ENCODE measurements around the gene FAM25G.
"Not testable (repeated sequence)": the region's sequence is repeated elsewhere in the genome, so short reads cannot be mapped to it uniquely, and the experiment has no call there.

FAM25G gene

DNA sequence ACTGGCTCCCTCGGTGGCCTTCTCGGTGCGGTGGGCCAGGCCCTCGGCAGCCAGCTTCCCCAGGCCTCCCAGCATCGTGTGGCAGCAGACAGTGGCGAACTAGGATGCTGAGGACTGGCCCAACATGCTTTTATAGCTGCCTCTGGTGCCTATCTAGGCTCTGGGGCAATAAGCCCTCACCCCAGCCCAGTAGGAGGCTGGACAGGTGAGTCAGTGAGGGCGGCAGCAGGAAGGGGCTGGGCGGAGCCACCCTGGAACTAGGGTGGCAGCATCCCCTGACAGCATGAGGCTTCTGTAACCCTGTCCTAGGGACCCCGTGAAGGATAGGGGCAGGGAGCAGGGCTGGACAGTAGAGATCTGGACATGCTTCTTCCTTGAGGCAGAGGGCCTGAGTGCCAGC lies at the start of gene FAM25G:
FAM25G (minus strand) TSS at position 101 of the 400 bp plus-strand sequence; CDS start at position 75, 26 bp downstream.
- not testable (repeated sequence) for DNase-seq

DNA sequence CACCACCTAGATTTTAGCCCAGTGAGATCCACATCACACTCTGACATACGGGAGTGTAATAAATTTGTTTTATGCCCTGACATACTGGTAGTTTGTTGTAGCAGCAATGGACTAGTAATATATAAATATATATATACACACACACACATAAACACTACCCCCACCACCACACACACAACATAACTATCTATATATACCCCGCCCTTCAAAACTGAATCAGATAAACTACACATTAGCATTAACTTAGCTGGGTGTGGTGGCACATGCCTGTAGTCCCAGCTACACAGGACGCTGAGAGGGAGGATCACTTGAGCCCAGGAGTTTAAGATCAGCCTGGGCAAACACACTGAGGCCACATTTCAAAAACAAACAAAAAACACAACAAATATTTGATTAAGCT lies 44.9 kb upstream of the FAM25G start:
- DNase-seq, result not testable (repeated sequence)

- not testable (repeated sequence) for DNase-seq
Measured at GRCh38 chr10:47523475-47523874, 32.0 kb upstream of the FAM25G start, which contains the start of gene AGAP9. AGAP9 (minus strand) TSS chr10:47523638; CDS start chr10:47523526, 112 bp downstream.

DNA sequence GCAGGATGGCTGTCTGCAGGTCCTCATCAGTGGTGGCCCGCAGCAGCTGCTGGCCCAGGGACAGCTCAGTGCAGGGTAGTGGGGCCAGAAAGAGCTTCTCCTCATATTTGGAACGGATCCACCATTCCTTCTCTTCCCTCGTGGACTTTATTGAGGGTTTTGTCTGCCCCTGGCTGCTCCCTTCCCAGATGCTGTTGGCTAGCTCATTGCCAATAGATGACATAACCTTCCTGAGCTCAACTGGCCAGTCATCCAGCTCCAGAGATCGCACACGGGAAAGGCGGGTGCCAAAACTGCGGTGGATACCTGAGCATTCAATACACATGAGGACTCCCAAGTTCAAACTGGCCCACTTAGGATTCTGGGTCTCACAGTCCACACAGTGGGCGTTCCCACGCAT lies 10.8 kb upstream of the FAM25G start:
- DNase-seq, result not testable (repeated sequence)

GRCh38 chr10:47494226-47494625 lies 2.7 kb upstream of the FAM25G start:
- not testable (repeated sequence) for DNase-seq

DNA sequence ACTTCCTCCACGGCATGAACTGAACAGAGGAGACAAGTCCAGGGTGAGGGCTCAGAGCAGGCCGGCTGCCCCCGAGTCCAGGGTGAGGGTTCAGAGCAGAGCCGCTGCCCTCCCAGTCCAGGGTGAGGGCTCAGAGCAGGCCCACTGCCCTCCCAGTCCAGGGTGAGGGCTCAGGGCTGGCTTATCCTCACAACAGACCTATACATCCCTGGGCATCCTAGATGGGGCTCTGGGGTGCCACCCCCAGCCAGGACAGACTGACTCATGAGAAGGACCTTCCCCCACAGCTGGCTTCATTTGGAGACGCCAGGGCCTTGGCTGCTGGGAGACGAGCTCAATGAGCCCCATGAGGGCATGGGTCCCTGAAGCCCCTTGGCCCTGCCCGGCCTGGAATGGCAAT lies 1.9 kb downstream of the FAM25G start:
- DNase-seq, result not testable (repeated sequence)

GRCh38 chr10:47485943-47486342 lies 5.6 kb downstream of the FAM25G start:
- DNase-seq, result not testable (repeated sequence)

- DNase-seq, result not testable (repeated sequence)
Measured at GRCh38 chr10:47484786-47485185, 6.7 kb downstream of the FAM25G start.

DNA sequence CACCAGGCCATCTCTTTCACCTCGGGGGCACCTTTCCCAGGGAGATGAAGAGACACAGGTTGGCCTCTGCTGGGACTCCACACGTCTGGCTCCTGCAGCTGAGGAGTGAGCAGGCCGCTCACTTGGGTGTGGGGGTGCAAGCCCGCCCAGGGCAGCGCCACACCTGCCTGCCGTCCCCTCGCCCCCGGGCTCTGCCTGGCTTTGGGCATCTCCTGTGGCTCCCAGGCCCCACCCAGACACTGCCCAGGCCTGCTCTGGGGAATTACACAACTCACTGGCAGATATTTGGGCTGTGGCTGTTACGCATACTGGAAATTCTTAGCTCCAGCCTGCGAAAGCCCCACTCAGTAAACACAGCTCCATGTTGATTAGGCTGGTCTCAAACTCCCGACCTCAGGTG lies 7.6 kb downstream of the FAM25G start, which contains the start of gene ANXA8:
ANXA8 (minus strand) TSS at position 193 of the 400 bp plus-strand sequence; CDS start at position 11, 182 bp downstream.
- not testable (repeated sequence) for DNase-seq

DNA sequence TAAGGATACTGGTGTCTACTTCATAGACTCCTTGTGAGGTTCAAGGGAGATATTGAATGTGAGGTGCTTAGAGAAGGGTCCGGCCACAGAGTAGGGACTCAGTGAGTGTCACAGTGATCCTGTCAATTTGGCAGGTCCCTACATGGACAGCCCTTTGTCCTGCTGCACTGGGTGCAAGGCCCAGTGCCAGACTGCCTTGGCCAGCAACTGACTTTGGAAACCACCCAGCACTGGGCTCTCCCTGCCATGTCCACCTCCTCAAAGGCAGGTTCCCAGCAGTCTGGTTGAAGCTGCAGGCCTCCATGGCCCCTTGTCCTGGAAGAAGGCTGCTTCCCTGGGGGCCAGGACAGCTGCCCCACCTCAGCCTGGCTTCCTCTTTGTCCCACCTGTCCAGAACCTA lies 9.1 kb downstream of the FAM25G start:
- DNase-seq, result not testable (repeated sequence)

- DNase-seq, result not testable (repeated sequence)
Measured at GRCh38 chr10:47481768-47482181, 9.7 kb downstream of the FAM25G start.

GRCh38 chr10:47481182-47481766 lies 10.2 kb downstream of the FAM25G start:
- not testable (repeated sequence) for DNase-seq

DNA sequence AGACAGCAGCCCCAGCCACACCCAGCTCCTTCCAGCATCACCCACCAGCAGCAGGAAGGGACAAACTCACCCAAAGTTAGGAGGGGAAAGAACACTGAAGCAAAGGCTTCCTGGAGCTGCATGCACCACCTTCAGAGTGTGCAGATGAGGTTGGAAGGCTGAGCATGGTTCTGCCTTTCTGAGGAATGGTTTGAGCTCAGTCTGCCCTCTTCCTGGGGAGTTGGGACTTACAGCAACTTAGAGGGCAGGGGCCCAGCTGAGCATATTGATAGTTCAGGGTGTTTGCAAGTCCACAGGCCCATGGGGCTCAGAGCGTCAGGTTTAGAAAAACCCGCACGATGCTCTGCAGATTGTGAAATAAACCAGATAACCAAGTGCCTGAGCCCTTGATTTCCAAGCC lies 11.4 kb downstream of the FAM25G start:
- DNase-seq, result not testable (repeated sequence)

GRCh38 chr10:47478114-47478513 lies 13.4 kb downstream of the FAM25G start:
- DNase-seq, result not testable (repeated sequence)

- not testable (repeated sequence) for DNase-seq
Measured at GRCh38 chr10:47477078-47477477, 14.4 kb downstream of the FAM25G start.

- DNase-seq, result not testable (repeated sequence)
Measured at GRCh38 chr10:47475101-47475500, 16.4 kb downstream of the FAM25G start.

DNA sequence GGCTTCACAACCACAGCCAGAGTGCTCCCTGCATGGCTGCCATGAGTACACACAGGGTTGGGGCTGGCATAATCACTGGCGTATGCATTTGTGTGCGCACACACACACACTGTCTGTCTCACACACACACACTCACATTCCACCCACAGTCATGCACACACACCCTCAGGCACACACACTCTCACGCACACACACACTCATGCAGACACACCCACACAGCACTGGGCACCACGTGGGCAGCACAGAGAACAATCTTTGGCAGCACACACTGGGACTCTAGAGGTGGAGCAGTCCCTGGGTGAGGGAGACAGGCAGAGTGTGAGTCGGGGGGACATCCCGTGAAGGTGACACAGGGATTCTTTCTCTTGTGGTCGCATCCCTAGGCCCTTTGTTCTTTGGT lies 18.0 kb downstream of the FAM25G start:
- not testable (repeated sequence) for DNase-seq

DNA sequence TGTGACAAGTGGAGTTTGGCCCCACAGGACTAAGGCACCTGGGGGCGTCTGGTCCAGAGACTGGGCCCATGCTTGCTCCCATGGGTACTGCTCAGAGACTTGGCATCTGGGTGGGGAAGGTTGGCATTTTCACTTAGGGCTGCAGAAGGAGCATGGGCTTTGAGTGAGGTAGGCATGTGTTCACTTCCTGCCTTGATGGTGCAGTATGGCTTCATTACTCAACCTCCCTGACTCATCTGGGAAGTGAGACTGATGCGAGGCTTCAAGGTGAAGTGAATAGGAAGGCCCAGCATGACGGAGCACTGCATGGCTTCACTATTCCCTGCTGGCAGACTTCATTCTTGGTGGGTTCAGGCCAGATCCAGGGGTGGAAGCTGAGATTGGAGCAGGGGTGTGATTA lies 18.9 kb downstream of the FAM25G start:
- DNase-seq, result not testable (repeated sequence)

GRCh38 chr10:47472072-47472471 lies 19.4 kb downstream of the FAM25G start:
- DNase-seq, result not testable (repeated sequence)

- not testable (repeated sequence) for DNase-seq
Measured at GRCh38 chr10:47468731-47469528, 22.6 kb downstream of the FAM25G start.

DNA sequence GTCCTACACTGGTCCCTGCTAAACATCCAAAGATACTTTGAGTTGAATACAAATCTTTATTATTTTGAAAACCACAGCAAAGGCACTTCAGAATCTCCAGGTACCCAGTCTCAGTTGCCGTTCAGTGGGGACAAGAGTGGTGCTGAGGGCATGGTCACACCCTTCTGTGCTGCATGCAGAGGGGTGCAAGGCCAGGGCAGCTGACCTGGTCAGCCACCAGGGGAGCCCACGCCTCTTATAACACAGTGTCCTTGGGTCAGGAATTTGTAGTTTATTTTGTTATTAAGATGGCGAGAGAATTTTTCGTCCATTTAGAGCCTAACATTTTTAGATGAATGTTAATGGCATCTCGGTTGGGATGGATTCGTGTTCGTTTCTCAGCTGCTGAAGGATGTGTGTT lies 23.5 kb downstream of the FAM25G start:
- DNase-seq, result not testable (repeated sequence)

- DNase-seq, result not testable (repeated sequence)
Measured at GRCh38 chr10:47467458-47467857, 24.0 kb downstream of the FAM25G start.

- peak; percentile 75 for DNase-seq
Measured at GRCh38 chr10:47465216-47465917, 26.1 kb downstream of the FAM25G start.

All from NCI-H82 (cell line).